Right lobe of liver (tissue), 4 donors: ENCODE results near the gene ZNF467.

ENCODE experiments used
- POLR2A ChIP-seq: fragments of 450-650 bp; IDR thresholded peaks from one replicate; pipeline ENCODE4 v1.6.1; 2017; ENCODE audit warnings: antibody characterized with exemption, mild to moderate bottlenecking
- TF ChIP-seq, protein P1 (sequence below), 4 donors: fragments of 200-600 bp in 3 of 4; fragments of 450-650 bp in 1 of 4; IDR thresholded peaks; one replicate each; pipeline versions ENCODE4 v1.5.1 to v1.8.0; 2016 to 2022; ENCODE audit warnings: antibody characterized with exemption in 4 of 4, mild to moderate bottlenecking in 2 of 4
- donor health status: DM: no; HTN: no; CAD: no.
- donor health status: DM: no; HTN: no; CAD: no.
- donor health status: DM: no; HTN: yes; CAD: no.

DNA sequence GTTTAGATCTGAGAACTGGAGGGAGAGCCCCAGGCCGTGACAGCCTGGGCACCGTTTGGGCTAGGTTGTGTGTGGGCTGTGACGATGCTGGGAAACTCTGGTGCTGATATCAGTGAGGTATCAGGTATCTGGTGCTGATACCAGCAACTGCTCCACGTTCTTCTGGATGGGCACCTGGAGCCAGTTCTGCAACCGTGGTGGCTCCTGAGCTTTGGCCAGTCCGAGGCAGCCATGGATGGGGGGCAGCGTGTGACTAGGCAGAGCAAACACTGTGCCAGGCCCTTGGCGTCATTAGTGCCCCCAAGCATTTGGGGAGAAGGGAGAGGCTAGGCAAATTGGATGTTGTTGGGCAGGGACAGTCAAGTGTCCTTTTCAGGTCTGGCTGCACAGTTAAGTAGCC, 57.9 kb downstream of the ZNF467 start:
- TF ChIP-seq, protein P1, sequence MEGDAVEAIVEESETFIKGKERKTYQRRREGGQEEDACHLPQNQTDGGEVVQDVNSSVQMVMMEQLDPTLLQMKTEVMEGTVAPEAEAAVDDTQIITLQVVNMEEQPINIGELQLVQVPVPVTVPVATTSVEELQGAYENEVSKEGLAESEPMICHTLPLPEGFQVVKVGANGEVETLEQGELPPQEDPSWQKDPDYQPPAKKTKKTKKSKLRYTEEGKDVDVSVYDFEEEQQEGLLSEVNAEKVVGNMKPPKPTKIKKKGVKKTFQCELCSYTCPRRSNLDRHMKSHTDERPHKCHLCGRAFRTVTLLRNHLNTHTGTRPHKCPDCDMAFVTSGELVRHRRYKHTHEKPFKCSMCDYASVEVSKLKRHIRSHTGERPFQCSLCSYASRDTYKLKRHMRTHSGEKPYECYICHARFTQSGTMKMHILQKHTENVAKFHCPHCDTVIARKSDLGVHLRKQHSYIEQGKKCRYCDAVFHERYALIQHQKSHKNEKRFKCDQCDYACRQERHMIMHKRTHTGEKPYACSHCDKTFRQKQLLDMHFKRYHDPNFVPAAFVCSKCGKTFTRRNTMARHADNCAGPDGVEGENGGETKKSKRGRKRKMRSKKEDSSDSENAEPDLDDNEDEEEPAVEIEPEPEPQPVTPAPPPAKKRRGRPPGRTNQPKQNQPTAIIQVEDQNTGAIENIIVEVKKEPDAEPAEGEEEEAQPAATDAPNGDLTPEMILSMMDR (IDR thresholded peaks at IDR 0.05) = no peak
- no peak for TF ChIP-seq POLR2A
